SK-N-SH (cell line): ENCODE measurements around the gene DEPDC1.

Experiments
- CHD2 ChIP-seq: fragments of 150-350 bp; IDR thresholded peaks from 2 replicates; pipeline ENCODE4 v1.6.1; 2018; ENCODE audit warnings: low read length; ENCODE audit not compliant: partially characterized antibody
- CTCF ChIP-seq: fragments of 200-600 bp; sonication (generic); IDR thresholded peaks from 2 replicates; pipeline ENCODE4 v1.6.1; 2017; ENCODE audit warnings: antibody characterized with exemption, mild to moderate bottlenecking, moderate library complexity
- GATA2 ChIP-seq: sonication (generic); formaldehyde crosslinking; IDR thresholded peaks from 2 replicates; pipeline ENCODE4 v1.5.0; 2020; ENCODE audit warnings: mild to moderate bottlenecking, missing genetic modification reagents
- NFIC ChIP-seq: IDR thresholded peaks from 2 replicates; pipeline ENCODE4 v1.4.0; 2012; ENCODE audit warnings: borderline replicate concordance
- POLR2AphosphoS5 ChIP-seq: IDR thresholded peaks from 2 replicates; pipeline ENCODE4 v1.6.1; 2012; ENCODE audit warnings: low read depth, low read length
- REST ChIP-seq: IDR thresholded peaks from 2 replicates; pipeline ENCODE4 v1.6.1; 2012; ENCODE audit warnings: mild to moderate bottlenecking, low read depth, low read length, moderate library complexity
- SMC3 ChIP-seq: IDR thresholded peaks from 2 replicates; pipeline ENCODE4 v1.6.1; 2012; ENCODE audit warnings: low read depth, low read length, improper control_type of control experiment
- TCF12 ChIP-seq: IDR thresholded peaks from 2 replicates; pipeline ENCODE4 v1.4.0; 2012

- no peak for TF ChIP-seq REST
- no peak for TF ChIP-seq CHD2
- no peak for TF ChIP-seq CTCF
- no peak for TF ChIP-seq NFIC
- no peak for TF ChIP-seq TCF12
- no peak for TF ChIP-seq GATA2 (CRISPR knock-in tag)
- TF ChIP-seq POLR2AphosphoS5 = no peak
- TF ChIP-seq SMC3 = no peak
Observed at GRCh38 chr1:68445709-68446108, 51.2 kb downstream of the DEPDC1 start.
